HG03066 (cell line): ENCODE data around the gene SYNE1.
A peak's percentile ranks its signal among the peaks of the same experiment; 100 is the strongest.

Experiments
- ATAC-seq: cut with Tn5 transposase; IDR thresholded peaks from one replicate; pipeline ENCODE4 v1.9.1; 2021; ENCODE audit warnings: low read depth; ENCODE audit not compliant: unreplicated experiment

The SYNE1 gene

GRCh38 chr6:152379423-152379822 is 257.7 kb downstream of the SYNE1 start:
- ATAC-seq, result no peak

- ATAC-seq, result no peak
Measured at GRCh38 chr6:152378169-152378568, 259.0 kb downstream of the SYNE1 start.

GRCh38 chr6:152375197-152375596 is 262.0 kb downstream of the SYNE1 start:
- ATAC-seq, result no peak

GRCh38 chr6:152372945-152373344 is 264.2 kb downstream of the SYNE1 start:
- no peak for ATAC-seq

- no peak for ATAC-seq
Measured at GRCh38 chr6:152371775-152372174, 265.4 kb downstream of the SYNE1 start.

- no peak for ATAC-seq
Measured at GRCh38 chr6:152368751-152369624, 268.2 kb downstream of the SYNE1 start.

- no peak for ATAC-seq
Measured at GRCh38 chr6:152364866-152365265, 272.3 kb downstream of the SYNE1 start.

- ATAC-seq, result no peak
Measured at GRCh38 chr6:152360034-152360433, 277.1 kb downstream of the SYNE1 start.

GRCh38 chr6:152356662-152357061 is 280.5 kb downstream of the SYNE1 start:
- ATAC-seq, result no peak

GRCh38 chr6:152356016-152356415 is 281.1 kb downstream of the SYNE1 start:
- no peak for ATAC-seq

- no peak for ATAC-seq
Measured at GRCh38 chr6:152355166-152355565, 282.0 kb downstream of the SYNE1 start.

GRCh38 chr6:152353440-152353839 is 283.7 kb downstream of the SYNE1 start:
- no peak for ATAC-seq

- ATAC-seq, result no peak
Measured at GRCh38 chr6:152351742-152352141, 285.4 kb downstream of the SYNE1 start.

GRCh38 chr6:152351110-152351509 is 286.1 kb downstream of the SYNE1 start:
- ATAC-seq, result no peak

- ATAC-seq, result no peak
Measured at GRCh38 chr6:152348116-152348515, 289.0 kb downstream of the SYNE1 start.

- no peak for ATAC-seq
Measured at GRCh38 chr6:152343735-152344360, 293.3 kb downstream of the SYNE1 start.

- no peak for ATAC-seq
Measured at GRCh38 chr6:152341596-152341995, 295.6 kb downstream of the SYNE1 start.

- ATAC-seq, result peak; percentile 93
Measured at GRCh38 chr6:152338335-152339125, 298.6 kb downstream of the SYNE1 start.

GRCh38 chr6:152334555-152334954 is 302.6 kb downstream of the SYNE1 start:
- no peak for ATAC-seq

- ATAC-seq, result no peak
Measured at GRCh38 chr6:152330961-152331360, 306.2 kb downstream of the SYNE1 start.
